ENCODE results near the gene KDM4C.

The KDM4C gene

GRCh38 chr9:7171396-7172153, 413.8 kb downstream of the KDM4C start:
- no peak for TF ChIP-seq CTCF (IDR thresholded peaks at IDR 0.05)

GRCh38 chr9:7172154-7173115, 414.7 kb downstream of the KDM4C start:
- H3K4me1 ChIP-seq (ENCODE audit: control insufficient read depth in 1 of 2, insufficient read depth in 1 of 2, low read depth in 1 of 2, low read length in 1 of 2), result no peaks in the 10 kb centered on the region
- no peaks in the 10 kb centered on the region for H3K9me3 ChIP-seq
- no peak overlapping the region for H3K4me3 ChIP-seq (ENCODE audit: low read depth in 1 of 2, low read length in 1 of 2)
- no peak overlapping the region for H3K27ac ChIP-seq
- no peaks in the 10 kb centered on the region for H3K27me3 ChIP-seq
- peaks cover 33% of the 10 kb centered on the region for H3K36me3 ChIP-seq
- TF ChIP-seq CTCF (IDR thresholded peaks at IDR 0.05), result no peak

More at GRCh38 chr9:7171396-7172153, 413.8 kb downstream of the KDM4C start:
- peaks cover 41% of the 10 kb centered on the region for H3K36me3 ChIP-seq
- H3K4me3 ChIP-seq (ENCODE audit: low read depth in 1 of 2, low read length in 1 of 2), result no peak overlapping the region
- no peak overlapping the region for H3K27ac ChIP-seq
- no peaks in the 10 kb centered on the region for H3K27me3 ChIP-seq
- H3K4me1 ChIP-seq (ENCODE audit: control insufficient read depth in 1 of 2, insufficient read depth in 1 of 2, low read depth in 1 of 2, low read length in 1 of 2), result no peaks in the 10 kb centered on the region
- H3K9me3 ChIP-seq, result no peaks in the 10 kb centered on the region

GRCh38 chr9:7173139-7173538, 415.4 kb downstream of the KDM4C start:
- H3K4me1 ChIP-seq (ENCODE audit: control insufficient read depth in 1 of 2, insufficient read depth in 1 of 2, low read depth in 1 of 2, low read length in 1 of 2), result no peaks in the 10 kb centered on the region
- no peaks in the 10 kb centered on the region for H3K27me3 ChIP-seq
- H3K27ac ChIP-seq, result no peak overlapping the region
- H3K36me3 ChIP-seq, result peaks cover 32% of the 10 kb centered on the region
- H3K9me3 ChIP-seq, result no peaks in the 10 kb centered on the region
- no peak overlapping the region for H3K4me3 ChIP-seq (ENCODE audit: low read depth in 1 of 2, low read length in 1 of 2)
- TF ChIP-seq CTCF (IDR thresholded peaks at IDR 0.05), result no peak

GRCh38 chr9:7174301-7174700, 416.5 kb downstream of the KDM4C start:
- Histone ChIP-seq H3K27ac (no peak overlapping the region), H3K36me3 (peaks cover 32% of the 10 kb centered on the region), H3K4me1 (ENCODE audit: control insufficient read depth in 1 of 2, insufficient read depth in 1 of 2, low read depth in 1 of 2, low read length in 1 of 2) (no peaks in the 10 kb centered on the region), H3K9me3 (no peaks in the 10 kb centered on the region), H3K27me3 (no peaks in the 10 kb centered on the region), H3K4me3 (ENCODE audit: low read depth in 1 of 2, low read length in 1 of 2) (no peak overlapping the region)
- TF ChIP-seq CTCF (IDR thresholded peaks at IDR 0.05), result no peak

GRCh38 chr9:7174884-7175283, 417.1 kb downstream of the KDM4C start:
- Histone ChIP-seq H3K36me3 (peaks cover 30% of the 10 kb centered on the region), H3K4me1 (ENCODE audit: control insufficient read depth in 1 of 2, insufficient read depth in 1 of 2, low read depth in 1 of 2, low read length in 1 of 2) (no peaks in the 10 kb centered on the region), H3K9me3 (no peaks in the 10 kb centered on the region), H3K4me3 (ENCODE audit: low read depth in 1 of 2, low read length in 1 of 2) (no peak overlapping the region), H3K27me3 (no peaks in the 10 kb centered on the region), H3K27ac (no peak overlapping the region)
- TF ChIP-seq CTCF (IDR thresholded peaks at IDR 0.05), result no peak
